ENCODE results near the gene PRKCA. TPM values are rescaled to one million over a fixed set of nuclear protein-coding genes. Genes with fewer than 3 reads are reported as not detected.

Gene PRKCA
- polyA plus RNA-seq, 3 donors: 24.5 to 28.5 (median 27.0) TPM

DNA sequence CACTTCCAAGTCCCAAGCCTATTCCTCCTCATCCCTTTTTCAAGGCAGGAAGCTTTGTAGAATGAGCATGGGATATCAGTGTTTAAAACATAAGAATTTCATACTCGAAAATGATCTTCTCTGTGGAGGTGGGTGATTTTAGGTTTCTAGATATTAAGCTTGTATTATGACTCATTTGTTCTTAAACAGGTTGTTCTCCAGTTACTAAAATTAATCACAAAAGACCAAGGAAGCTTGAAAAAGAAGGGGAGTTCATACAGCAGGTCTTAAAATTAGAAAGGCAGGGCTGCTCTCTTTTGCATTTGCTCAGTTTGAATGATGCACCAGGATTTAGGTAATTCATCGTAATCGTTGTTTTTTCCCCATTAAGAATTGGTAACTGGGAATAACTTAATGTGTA is 208.7 kb downstream of the PRKCA start:
- no peak for DNase-seq (ENCODE audit: extremely low read depth in 1 of 11, low read depth in 9 of 11, low spot score in 4 of 11)

DNA sequence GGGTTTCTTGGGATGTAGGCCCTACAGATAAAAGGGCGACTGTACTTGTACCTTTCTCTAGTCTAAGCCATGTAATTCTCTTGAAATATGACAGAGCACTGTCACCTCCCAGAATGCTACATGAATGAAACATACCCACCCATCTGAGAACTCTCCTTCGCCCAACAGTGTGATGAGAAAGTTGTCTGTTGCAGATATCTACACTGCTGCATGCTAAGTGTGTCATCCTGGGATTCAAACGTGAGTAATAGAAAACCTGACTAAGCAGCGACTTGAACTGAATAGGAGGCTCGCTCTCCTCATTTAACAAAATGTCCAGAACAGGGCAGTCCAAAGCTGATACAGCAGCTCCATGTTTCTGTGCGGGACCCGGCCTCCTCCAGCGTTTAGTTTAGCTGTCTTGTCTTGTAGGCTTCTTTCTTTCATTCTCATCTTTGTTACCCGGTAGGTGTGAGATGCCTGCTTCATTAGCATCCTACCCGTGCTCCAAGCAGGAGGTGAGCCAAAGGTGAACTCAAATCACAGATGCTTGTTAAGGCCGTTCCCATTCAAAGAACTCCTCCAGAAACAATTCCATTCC is 211.9 kb downstream of the PRKCA start:
- no peak for DNase-seq (ENCODE audit: extremely low read depth in 1 of 11, low read depth in 9 of 11, low spot score in 4 of 11)

DNA sequence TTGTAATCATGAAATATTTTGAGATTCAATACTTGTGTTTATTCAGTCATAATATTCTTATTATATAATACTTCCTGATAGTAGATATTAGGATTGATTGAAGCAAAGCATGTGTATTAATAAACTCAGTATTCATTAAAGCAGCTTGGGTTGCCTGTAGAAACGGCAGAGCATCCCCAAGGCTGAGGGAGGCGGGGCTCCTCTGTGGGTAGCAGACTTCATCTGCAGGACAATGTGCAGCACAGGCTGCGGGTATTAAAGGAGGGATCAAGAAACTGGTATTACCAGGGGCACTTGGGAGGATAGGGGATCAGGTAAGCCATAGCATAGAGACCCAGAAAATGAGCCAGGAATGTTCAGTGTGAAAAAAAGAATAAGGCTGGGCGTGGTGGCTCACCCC is 213.6 kb downstream of the PRKCA start:
- DNase-seq (ENCODE audit: extremely low read depth in 1 of 11, low read depth in 9 of 11, low spot score in 4 of 11): no peak

DNA sequence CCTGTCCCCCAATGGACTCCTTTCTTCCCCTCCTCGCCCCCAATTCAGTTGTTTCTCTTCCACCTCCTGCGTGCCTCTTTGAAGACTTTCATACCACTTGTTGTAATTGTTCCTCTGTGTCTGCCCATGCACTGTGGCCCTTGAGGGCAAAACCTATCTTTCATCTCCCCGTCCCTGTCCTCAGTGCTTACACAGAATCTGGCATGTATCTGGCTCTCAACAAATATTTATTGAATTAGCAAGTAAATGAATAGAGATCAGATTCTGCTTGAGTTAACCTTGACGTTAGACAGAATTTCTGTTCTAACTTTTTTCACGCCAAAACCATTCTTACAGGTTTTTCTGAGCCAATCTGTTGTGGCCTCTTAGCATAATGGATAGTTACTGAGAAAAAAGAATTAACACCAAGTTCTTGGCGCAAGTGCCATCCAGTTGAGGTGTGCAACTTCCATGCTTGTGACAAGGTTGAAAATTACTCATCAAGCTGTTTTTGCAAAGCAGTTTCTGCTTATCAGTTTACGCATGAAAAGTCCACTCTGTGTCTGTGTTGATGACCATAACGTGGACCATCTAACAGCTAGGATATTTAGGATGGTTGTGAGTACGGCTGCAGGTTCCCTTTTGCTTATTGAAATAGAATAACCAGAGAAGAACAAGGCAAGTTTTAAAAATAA is 215.1 kb downstream of the PRKCA start:
- DNase-seq (ENCODE audit: extremely low read depth in 1 of 11, low read depth in 9 of 11, low spot score in 4 of 11): no peak

DNA sequence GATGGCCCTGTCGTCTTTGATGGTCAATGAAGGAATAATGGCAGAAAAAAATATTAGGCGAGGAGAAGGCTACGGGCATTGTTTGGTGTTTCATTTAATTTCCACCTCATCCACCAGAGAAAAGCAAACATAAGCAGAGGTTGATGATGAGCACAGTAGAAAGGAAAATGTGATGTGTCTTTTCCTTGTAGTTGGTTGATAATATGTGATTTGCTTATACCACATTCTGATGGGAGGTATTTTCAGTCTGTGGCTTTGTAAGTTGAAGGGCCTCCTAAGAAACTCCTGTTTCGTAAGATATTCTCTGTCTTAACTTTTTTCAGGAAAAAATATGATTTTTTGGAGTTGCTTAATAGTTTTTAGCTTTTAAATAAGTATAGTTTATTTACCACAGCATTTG is 215.7 kb downstream of the PRKCA start:
- DNase-seq (ENCODE audit: extremely low read depth in 1 of 11, low read depth in 9 of 11, low spot score in 4 of 11): no peak

DNA sequence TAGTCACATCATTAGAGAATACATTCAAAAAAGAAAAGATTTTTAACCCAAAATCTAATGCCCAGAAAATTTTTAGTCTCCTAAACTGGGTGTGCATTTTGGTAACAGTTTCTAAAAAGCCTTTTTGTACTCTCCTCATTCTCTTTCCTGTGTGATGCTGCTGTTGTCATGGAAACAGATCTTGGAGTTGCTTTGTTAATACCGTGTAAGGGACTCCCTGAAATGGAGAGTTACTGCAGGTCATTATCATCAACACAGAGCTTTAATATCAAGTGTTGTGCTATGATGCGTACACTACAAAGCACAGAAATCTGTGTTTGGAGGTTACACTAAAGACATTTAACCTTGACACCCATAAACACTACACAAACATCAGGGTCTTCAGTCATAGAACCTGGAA is 216.3 kb downstream of the PRKCA start:
- DNase-seq (ENCODE audit: extremely low read depth in 1 of 11, low read depth in 9 of 11, low spot score in 4 of 11): no peak

DNA sequence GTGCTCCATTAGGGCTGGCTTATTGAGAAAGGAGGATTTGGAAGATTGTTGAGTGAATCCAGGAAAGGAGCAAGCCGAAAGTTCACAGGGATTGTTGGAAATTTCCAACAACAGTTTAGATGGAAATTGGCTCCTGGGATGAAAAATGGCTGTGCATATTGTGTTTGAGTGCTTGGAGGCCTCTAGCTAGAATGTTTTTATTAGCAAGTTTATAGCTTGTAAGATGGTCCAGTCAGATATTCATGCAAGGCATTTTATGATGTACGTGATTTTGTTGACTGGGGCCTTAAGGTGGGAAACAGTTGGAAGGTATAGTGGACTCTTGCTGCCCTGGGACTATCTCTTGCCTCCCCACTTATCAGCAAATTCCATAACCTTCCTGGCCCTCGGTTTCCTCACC is 216.7 kb downstream of the PRKCA start:
- no peak for DNase-seq (ENCODE audit: extremely low read depth in 1 of 11, low read depth in 9 of 11, low spot score in 4 of 11)

DNA sequence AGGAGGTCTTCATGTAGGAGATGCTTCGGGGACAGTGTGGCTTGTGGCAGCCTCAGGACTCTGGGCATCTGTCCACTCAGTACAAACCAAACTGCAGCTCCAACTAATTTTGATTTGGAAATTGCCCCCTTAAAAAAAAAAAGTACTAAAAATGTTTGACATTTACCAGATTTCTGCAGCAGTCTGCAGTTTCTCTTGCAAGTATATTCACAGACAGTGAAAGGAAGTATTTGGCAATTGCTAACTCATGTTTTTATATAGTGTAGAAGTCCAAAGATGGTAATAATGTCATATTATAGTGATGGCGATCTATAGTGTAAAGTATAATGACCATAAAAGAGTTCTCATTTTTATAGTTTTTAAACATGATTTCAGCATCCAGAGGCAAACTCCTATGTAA is 218.6 kb downstream of the PRKCA start:
- DNase-seq (ENCODE audit: extremely low read depth in 1 of 11, low read depth in 9 of 11, low spot score in 4 of 11): no peak

DNA sequence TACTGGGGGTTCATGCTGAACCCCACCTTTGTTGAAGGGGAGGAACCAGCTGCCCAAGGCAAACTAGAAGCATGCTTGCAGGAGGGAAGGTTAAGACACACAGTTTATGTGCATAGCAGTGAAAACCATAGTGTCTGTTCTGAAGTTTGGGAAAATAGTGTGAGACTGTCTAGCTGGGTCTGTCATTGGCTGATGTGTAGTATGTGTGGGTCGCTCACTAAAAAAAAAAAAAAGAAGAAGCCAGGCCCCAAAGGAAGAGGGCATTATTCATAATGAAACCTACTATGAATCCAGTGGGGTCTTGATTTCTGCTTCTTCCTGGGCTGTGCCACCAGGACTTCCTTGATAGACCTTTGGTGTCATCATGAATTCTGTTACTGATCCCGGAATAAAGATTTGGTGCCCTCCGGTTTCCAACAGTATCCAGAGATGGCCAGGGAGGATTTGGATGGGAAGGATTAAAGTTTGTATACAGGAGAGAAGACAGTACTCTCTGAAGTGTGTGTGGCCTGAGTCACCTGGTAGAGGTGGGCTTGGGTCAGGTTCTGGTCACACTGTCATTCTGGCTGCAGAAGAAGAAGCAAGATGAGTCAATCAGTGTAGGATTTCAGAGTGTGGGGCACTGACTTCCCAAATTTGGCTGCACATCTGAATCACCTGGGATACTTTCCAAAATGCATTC is 220.3 kb downstream of the PRKCA start:
- no peak for DNase-seq (ENCODE audit: extremely low read depth in 1 of 11, low read depth in 9 of 11, low spot score in 4 of 11)

DNA sequence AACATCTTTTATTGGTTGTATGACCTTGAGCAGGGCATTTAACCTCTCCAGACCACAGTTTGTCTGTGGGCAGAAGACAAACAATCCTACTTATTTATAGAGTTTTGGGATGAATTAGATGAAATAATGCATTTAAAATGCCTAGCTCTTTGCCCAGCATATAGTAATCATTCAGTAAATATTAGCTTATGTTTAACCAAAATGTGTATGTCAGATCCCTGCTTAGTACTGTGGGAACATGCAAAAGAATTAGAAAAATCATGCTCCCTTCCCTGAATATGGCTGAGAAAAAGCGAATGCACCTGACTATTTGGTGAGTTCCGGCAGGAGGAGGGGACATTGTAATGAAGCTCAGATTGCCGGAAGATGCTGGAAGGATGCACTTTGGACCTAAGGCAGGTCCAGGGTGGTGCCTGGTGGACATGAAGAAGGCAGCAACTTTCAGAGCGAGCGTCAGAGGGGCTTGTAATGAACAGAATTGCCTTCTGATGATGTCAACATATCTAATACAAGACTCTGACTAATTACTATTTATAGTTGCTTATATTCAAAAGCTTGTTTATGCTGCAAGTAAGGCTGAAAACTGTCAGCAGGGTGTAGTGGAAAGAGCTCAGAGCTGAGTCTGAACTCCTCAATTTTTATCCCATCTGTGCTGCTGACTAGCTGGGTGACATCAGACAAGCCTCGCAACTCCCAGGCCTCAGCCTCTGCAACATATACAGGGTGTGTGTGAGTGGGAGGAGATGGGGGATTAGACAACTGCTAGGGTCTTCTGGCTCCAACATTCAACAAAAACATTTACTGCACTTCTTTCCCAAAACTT is 221.2 kb downstream of the PRKCA start:
- no peak for DNase-seq (ENCODE audit: extremely low read depth in 1 of 11, low read depth in 9 of 11, low spot score in 4 of 11)

DNA sequence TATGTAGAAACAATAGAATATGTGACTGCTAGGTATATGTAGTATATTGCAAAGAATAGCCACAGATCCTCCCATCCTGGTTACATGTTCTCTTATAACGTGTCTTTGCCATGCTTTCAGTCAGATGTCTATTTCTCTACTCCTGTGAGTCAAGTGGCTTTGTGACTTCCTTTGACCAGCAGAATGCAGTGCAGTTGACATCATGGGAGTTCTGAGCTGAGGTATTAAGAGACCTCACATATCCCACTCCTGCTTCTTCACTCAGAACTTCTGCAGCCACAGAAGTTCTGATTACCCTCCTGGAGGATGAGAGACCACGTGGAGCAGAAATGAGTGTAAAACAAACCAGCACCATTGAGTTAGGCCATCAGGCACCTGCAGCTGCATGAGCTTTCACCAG is 222.5 kb downstream of the PRKCA start:
- DNase-seq (ENCODE audit: extremely low read depth in 1 of 11, low read depth in 9 of 11, low spot score in 4 of 11): no peak

DNA sequence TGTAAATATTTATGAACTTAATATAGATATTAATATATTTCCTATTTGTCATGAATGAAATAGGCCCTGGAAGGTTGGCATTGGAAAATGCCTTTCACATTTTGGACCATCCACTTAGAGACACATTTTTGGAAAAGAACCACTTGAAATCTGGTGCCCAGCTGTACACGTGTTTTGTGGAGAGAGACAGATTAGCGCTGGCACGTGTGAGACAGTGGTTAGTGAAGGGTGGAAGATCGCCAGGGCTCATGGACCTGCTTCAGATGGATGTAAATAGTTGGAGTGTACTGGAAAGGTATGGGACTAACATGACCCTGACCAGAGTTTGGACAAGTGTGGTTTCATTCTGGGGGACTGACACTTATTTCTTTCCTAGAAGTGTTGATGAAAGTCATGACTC is 222.9 kb downstream of the PRKCA start:
- DNase-seq (ENCODE audit: extremely low read depth in 1 of 11, low read depth in 9 of 11, low spot score in 4 of 11): no peak

DNA sequence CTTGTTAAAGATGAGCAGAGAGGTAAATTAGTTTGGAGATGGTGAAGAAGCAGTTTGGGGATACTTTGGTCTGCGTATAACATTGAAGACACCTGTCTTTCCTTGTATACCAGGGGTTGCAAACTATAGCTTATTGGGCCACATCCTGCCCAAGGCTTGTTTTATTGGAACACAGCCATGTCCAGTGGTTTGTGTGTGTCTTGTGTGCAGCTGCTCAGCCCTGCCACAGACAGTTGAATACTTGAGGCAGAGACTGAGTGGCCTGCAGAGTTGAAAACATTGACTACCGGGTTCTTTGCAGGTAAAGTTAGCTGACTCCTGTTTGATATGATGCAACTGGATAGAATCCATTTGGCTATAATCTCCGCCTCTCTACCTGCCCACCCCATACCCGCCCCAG is 224.4 kb downstream of the PRKCA start:
- DNase-seq (ENCODE audit: extremely low read depth in 1 of 11, low read depth in 9 of 11, low spot score in 4 of 11): no peak

DNA sequence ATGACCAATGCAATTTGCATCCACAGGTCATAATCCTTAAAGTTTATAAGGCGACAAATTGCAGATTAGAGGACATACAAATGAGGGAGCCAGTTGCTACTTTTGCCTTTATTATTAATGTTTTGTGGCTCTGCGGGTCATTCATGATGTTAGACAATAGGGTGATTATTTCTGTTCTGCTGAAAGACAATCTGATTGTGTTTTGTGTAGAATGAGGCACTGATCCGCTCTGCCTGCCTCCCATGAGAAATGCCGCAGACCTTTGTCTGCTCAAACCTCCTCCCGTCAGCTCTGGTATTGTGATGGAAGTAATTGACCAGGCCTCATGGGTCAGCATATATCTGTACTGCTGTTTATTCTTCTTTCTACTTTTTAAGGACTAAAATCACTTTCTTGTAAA is 224.9 kb downstream of the PRKCA start:
- DNase-seq (ENCODE audit: extremely low read depth in 1 of 11, low read depth in 9 of 11, low spot score in 4 of 11): no peak

DNA sequence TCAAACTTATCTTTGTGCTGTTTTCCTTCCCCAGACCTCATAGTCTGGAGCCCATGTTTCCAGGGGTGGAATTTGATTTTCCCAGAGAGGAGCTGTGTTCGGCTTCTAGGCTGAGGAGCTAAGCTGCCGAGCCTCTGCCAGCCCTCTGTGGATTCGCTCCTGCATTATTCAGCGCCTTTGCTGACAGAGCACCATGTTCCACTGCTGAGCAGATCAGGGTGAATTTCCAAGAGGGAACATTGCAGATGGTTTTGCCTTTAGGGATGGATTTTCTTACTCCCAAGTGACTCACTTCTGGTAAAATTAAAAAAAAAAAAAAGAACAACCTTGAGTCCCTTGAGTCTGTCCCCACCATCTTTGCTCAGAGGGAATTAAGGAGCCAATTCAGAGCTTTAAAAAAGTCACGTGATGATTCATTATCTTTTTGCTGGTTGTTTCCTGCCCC is 229.5 kb downstream of the PRKCA start:
- no peak for DNase-seq (ENCODE audit: extremely low read depth in 1 of 11, low read depth in 9 of 11, low spot score in 4 of 11)

DNA sequence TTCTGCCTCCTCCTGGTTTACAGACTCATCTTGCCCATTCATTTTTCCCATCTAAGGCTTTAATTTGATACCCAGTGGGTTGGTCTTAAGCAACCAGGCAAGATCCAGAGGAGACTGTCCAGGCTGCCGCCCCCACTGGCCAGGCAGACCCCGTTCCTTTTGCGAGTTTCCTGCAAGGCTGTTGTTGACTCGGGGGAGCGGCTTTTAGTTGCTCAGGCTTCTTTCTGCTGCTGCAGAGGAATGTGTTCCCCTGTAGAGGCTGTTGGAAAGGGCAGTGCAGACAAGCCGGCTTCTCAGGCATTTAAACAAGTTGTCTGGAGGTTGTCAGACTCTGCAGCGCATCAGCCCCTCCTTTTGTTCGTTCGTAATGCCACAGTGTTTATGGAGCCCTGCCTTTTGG is 231.2 kb downstream of the PRKCA start:
- peak in 5 of 11 donors; percentile 33 to 59 (median 39) for DNase-seq (ENCODE audit: extremely low read depth in 1 of 11, low read depth in 9 of 11, low spot score in 4 of 11)

DNA sequence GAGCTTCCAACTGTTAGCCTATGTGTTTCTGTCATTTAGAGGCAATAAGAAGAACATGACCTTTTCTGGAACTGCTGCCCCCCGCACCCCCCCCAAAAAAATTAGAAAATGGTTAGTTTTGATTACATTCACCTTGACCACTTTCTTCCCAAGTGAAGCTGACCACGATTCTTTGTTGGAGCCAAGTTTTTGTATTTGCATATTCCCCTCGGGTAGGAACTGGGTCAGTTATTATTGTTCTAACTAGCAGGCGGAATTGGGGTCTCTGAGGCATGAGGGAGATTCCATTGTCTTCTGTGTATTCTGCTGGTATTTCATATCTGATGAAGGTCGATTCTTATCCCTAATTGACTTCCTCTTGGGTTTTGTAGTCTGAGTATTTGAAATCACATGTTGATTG is 231.6 kb downstream of the PRKCA start:
- no peak for DNase-seq (ENCODE audit: extremely low read depth in 1 of 11, low read depth in 9 of 11, low spot score in 4 of 11)

DNA sequence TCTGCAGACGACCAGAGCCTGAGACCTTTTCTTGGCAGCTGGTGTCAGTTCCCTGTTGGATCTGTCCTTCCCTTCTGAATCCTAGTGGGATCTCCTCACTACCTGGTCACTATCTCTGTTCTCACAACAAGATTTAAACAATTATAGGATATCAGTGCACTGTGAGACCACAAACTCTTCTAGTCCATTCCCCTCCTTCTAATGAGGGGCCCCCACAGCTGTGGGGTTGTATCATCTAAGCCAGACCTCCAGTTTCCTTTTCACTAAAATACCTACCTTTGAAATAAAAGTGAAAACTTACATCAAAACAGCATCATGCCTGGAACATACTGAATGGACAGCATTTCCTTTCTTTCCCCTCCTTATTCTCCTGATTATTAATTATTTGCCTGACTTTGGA is 233.2 kb downstream of the PRKCA start:
- no peak for DNase-seq (ENCODE audit: extremely low read depth in 1 of 11, low read depth in 9 of 11, low spot score in 4 of 11)

DNA sequence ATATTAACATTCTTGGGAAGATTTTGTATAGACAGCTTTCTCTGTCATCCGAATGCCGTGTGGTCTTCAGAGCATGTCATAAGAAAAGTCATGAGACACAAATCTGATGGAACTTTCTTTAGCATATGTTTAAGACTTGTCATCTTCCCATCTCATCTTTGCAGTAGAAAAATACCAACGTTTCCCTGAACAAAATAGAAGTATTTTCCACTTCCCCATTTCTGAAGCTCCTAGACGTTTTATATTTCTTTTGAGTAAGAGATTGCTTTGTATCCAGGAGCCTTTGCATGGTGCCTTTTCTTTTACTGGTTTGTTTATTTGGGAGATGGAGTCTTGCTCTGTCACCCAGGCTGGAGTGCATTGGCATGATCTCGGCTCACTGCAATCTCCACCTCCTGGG is 235.1 kb downstream of the PRKCA start:
- DNase-seq (ENCODE audit: extremely low read depth in 1 of 11, low read depth in 9 of 11, low spot score in 4 of 11): no peak

DNA sequence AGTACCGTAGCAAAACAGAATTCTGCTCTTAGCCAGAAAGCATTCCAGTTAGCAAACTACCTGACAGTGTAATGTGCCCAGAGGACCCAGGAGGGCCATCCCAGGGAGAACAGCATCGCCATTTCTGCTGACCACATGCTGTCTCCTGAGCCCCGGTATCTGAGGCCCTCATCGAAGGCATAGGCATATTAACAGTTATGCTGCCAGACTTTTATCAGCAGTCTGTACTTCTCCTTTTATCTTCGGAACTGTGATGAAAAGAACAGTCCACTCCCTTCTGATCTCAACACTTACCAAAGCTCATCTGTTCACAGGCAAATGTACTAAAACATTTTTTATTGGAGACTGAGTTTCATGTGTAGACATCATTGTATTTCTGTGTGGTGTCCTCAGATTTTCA is 236.4 kb downstream of the PRKCA start:
- DNase-seq (ENCODE audit: extremely low read depth in 1 of 11, low read depth in 9 of 11, low spot score in 4 of 11): no peak
